HCT116 (cell line): ENCODE measurements around the gene IFNL1.

Source experiments
- ATF3 ChIP-seq: IDR thresholded peaks from 2 replicates; pipeline ENCODE4 v1.6.1; 2012
- CTCF ChIP-seq, 3 experiments: fragments of 200-600 bp in 1 of 3; sonication (generic) in 1 of 3; IDR thresholded peaks in 2 of 3; conservative IDR thresholded peaks in 1 of 3; 2 replicates each; pipeline ENCODE4 v1.5.1; 2012 to 2017; ENCODE audit warnings: low read depth in 2 of 3, low read length in 2 of 3, antibody characterized with exemption in 1 of 3, borderline replicate concordance in 1 of 3, control low read depth in 1 of 3, mild to moderate bottlenecking in 1 of 3, mixed read lengths in 1 of 3, mixed run types in 1 of 3, moderate library complexity in 1 of 3; ENCODE audit not compliant: insufficient read depth in 1 of 3
- EGR1 ChIP-seq: IDR thresholded peaks from 2 replicates; pipeline ENCODE4 v1.6.1; 2012; ENCODE audit warnings: low read depth
- EZH2 ChIP-seq: fragments of 200-600 bp; sonication (generic); IDR thresholded peaks from 2 replicates; pipeline ENCODE4 v1.6.1; 2017; ENCODE audit warnings: antibody characterized with exemption, mixed run types
- POLR2A ChIP-seq: IDR thresholded peaks from 2 replicates; pipeline ENCODE4 v1.7.0; 2011; ENCODE audit warnings: borderline replicate concordance; ENCODE audit not compliant: insufficient read depth, insufficient read length; ENCODE audit errors: extremely low read depth
- POLR2AphosphoS5 ChIP-seq: IDR thresholded peaks from 2 replicates; pipeline ENCODE4 v1.6.1; 2011; ENCODE audit warnings: mild to moderate bottlenecking, low read depth, low read length, moderate library complexity
- SP1 ChIP-seq: IDR thresholded peaks from 2 replicates; pipeline ENCODE4 v1.6.1; 2012; ENCODE audit warnings: low read depth
- TF ChIP-seq, protein P1 (sequence below): IDR thresholded peaks from 2 replicates; pipeline ENCODE4 v1.6.1; 2012; ENCODE audit warnings: low read depth

DNA sequence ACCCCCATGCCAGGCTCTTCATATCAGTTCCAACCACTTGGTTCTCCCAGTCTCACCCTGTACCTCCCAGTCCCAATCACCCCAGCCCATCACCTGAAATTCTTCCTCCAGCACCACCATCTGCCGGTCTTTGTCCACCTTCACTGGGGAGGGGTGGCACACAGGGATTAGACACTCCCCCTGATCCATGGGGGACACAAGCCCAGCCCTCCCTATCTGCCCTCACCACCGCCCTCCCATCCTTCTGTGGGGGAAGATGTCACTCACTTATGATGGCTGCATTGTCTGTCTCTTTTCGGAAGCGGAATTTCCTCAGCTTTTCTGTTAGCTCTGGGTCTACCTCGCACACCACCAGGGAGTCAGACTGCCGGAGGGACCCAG, 39.0 kb downstream of the IFNL1 start:
- TF ChIP-seq POLR2AphosphoS5: no peak
- no peak for TF ChIP-seq CTCF (IDR thresholded peaks at IDR 0.05 in 2 of 3, conservative IDR thresholded peaks at IDR 0.05 in 1 of 3; ENCODE audit: borderline replicate concordance in 1 of 3, insufficient read depth in 1 of 3, low read depth in 2 of 3, low read length in 2 of 3)
- TF ChIP-seq POLR2A: no peak
- no peak for TF ChIP-seq EZH2
- TF ChIP-seq EGR1: no peak
- TF ChIP-seq ATF3: no peak
- TF ChIP-seq, protein P1, sequence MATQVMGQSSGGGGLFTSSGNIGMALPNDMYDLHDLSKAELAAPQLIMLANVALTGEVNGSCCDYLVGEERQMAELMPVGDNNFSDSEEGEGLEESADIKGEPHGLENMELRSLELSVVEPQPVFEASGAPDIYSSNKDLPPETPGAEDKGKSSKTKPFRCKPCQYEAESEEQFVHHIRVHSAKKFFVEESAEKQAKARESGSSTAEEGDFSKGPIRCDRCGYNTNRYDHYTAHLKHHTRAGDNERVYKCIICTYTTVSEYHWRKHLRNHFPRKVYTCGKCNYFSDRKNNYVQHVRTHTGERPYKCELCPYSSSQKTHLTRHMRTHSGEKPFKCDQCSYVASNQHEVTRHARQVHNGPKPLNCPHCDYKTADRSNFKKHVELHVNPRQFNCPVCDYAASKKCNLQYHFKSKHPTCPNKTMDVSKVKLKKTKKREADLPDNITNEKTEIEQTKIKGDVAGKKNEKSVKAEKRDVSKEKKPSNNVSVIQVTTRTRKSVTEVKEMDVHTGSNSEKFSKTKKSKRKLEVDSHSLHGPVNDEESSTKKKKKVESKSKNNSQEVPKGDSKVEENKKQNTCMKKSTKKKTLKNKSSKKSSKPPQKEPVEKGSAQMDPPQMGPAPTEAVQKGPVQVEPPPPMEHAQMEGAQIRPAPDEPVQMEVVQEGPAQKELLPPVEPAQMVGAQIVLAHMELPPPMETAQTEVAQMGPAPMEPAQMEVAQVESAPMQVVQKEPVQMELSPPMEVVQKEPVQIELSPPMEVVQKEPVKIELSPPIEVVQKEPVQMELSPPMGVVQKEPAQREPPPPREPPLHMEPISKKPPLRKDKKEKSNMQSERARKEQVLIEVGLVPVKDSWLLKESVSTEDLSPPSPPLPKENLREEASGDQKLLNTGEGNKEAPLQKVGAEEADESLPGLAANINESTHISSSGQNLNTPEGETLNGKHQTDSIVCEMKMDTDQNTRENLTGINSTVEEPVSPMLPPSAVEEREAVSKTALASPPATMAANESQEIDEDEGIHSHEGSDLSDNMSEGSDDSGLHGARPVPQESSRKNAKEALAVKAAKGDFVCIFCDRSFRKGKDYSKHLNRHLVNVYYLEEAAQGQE: no peak
- TF ChIP-seq SP1: no peak
